Measurements from ENCODE around the gene TRHDE.
A peak's percentile ranks its signal among the peaks of the same experiment; 100 is the strongest.

Gene TRHDE

DNA sequence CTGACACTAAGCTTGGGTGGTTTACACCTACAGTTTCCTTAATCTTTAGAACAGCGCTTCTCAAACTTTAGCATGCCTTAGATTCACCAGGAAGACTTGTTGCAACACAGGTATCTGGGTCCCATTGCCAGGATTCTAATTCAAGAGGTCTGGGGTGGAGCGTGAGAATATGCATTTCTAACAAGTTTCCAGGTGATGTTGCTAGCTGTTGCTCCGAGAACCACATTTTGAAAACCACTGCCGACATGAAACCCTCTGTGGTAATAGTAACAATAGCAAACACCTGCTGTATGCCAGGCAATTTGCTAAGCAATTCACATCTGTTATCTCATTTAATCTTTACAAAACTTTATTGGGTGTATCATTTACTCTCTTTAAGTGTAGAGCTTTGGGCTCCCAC is 58.6 kb downstream of the TRHDE start:
- no peak for DNase-seq

DNA sequence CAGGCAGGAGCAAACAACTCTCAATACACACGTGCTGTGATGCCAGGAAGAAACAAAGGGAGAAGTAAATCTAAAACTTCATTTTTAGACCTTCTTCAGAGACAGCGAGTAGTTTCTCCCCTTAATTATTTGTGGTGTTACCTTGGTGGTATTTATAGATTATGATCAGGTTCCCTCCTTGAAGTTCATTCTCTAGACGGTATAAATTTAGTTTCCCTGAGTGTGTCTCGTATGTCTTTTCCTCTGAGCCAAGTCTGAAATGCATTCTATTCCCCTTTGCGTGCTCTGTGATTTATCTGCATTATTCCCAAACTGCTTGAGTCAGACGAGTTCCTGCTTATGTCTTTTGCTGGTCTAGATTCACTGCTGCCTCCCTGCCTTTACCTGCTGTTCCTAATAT is 65.2 kb downstream of the TRHDE start:
- DNase-seq: no peak

DNA sequence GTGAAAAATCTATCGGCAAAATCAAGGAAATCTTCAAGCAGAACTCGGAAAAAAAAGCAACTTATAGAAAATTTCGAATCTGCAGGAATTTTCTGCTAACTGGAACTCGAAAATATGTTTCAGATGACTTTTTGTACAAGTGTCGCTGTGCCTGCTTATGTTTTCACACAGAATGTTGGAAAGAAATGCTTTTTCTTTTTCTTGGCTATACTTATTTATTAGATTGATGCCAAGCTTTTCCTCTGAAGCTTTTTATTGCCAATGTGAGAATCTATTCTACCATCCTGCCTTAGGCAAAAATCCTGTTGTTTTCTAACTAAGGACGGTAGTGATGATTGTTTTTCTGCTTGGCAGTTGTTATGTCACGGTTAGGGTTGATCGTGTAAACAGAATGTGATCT is 65.8 kb downstream of the TRHDE start:
- DNase-seq: no peak

DNA sequence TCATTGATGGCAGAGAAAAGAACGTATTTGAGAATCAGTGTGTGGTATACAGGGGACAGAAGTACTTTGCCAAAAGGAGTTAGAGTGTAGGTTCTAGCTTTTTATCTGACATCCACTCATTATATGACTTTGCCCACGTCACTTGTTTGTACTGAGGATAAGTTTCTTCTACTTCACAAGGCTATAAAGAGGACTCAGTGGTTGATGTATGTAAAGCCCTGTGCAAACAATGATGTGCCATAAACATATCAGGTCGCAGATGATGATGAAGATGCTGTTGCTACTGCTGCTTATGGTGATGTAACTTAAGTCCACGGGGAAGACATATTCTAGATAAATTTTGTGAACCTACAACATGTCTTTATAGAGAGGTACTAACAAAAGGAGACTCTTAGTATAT is 66.3 kb downstream of the TRHDE start:
- DNase-seq: no peak

DNA sequence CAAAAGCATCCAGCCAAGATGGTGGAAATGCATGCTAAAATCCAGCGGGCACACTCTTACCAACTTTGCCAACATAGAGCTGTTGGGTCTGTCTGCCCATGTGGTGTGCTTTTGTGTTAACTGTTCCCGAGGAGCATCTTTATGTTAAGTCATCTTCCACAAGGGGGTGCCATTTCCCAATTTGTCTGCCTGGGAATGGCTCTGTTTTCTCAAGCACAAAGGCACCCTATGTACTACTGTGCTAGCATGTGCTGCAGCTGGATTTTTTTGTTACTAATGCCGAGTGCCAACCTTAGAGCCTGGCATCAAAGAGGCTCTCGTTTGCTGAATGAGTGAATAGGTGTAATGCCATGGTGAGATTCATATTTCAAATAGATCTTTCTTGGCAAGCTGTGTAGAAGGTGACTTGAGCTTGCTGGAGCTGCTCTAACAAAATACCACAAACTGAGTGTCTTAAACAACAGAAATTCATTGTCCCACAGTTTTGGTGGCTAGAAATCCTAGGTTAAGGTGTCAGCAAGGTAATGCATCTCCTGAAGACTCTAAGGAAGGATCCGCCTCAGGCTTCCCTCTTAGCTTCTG is 74.3 kb downstream of the TRHDE start:
- DNase-seq: peak; percentile 34

DNA sequence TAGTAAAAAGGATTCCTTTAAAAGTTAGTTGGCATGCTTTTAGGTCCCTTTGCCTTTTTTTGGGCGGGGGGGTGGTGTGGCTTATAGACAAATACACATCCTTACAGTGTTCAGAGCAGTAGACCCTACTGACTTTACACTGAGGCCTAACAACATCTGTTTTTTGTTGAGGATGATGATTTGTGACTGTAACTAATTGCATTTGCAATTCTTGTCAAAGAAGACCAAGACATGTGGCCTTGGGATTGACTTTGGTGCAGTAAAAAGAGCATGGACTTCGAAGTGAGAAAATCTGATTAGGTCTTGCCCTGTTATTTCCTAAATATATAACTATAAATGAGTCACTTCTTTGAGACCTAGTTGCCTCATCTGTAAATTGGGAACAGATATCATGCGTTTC is 77.3 kb downstream of the TRHDE start:
- no peak for DNase-seq

DNA sequence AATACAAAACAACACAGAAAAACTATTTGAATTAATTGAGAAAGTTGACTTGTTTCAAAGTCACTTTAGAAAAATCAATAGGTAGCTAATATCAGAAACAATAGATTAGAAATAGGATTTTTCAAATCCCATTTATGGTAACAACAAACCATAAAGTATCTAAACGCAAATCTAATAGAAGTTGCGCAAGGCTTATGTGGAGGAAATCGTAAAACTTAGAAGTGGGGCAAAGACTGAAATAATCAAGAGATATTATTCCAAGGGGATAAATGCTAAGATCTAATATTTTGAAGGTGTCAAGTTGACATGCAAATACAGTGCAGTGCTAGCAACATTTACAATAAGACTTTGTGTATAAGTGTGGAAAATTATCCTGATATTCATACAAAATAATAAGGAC is 87.2 kb downstream of the TRHDE start:
- DNase-seq: no peak

DNA sequence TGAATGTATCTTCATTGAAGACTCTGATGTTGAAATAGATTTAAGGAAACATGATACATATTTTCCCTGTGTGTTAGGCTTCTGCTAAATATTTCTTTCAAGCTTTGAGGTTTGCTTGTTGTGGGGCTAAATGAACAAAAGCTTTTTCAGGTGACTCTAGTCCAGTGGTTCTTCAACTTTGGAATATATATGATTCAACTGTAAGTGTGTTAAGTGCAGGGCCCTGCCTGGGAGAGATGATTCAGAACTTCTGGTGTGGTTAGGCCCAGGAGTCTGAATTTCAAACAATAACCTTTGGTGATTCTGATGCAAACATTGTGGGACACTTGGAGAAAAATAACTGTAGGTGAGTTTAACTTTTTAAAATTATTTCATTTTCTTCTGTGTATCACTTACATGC is 93.0 kb downstream of the TRHDE start:
- DNase-seq: no peak

DNA sequence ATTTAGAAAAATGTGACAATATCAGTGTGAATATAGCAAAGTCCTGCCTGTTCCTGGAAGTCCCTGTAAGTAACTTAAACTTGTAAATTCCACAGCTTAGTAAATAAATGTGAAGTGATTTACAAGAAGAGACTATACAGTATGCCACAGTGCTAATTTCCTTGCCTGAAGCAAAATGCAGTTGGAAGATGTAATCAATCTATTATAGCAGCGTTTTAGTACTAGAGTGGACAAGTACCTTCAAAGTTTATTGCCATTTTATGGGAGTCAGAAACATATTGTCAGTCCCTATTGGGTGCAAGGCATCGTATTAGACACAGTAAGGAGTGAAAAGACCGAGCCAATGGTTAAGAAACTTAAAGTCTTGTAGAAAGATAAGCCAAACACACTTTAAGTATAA is 94.1 kb downstream of the TRHDE start:
- DNase-seq: no peak

DNA sequence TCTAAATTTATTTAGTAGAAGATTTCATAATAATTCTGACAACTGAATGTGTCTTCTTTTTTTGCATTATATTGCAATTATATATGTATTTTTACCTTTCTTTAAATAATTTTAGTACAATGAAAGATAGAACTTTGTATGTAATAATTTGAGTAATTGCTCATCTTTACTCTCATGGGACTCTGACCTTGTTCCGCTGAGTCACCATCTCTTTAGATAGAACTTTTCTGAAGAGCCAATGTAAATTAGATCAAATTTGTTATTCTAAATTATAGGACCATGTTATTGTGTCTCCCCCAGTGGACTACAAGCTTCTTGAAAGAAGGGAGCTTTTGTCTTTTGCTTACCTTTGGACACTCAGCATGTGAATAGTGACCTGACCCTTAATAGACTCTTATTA is 96.1 kb downstream of the TRHDE start:
- no peak for DNase-seq

DNA sequence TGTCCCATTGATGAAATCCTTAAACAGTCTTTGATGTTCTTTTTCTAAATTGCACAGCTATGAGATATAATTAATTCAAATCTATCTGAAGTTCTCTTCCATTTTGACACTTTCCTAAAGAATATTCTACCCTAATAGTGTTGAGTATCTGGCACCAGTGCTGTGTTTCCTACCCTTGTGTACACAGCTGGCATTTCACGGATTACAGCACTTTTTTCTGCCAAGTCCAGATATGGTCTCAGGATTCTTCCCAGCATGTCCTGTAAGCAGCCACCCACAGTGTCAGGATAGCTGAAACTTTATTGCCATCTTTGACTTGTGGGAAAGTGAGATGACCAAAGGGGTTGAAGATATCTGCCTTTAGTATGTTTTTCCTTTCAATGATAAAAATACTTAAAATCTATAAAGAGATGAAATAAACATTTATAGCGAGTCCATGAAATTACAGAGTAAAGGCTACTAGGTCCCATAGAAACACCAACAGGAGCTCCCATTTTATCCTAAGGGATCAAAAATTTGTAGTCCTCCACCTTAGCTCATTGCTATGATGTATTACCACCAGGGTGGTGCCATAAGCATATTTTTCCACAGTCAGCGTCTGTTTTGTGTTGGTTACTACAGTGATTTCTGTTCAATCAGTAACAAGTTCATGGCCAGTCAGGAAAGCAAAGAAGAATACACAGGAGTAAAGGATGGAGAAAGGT is 96.7 kb downstream of the TRHDE start:
- DNase-seq: no peak

DNA sequence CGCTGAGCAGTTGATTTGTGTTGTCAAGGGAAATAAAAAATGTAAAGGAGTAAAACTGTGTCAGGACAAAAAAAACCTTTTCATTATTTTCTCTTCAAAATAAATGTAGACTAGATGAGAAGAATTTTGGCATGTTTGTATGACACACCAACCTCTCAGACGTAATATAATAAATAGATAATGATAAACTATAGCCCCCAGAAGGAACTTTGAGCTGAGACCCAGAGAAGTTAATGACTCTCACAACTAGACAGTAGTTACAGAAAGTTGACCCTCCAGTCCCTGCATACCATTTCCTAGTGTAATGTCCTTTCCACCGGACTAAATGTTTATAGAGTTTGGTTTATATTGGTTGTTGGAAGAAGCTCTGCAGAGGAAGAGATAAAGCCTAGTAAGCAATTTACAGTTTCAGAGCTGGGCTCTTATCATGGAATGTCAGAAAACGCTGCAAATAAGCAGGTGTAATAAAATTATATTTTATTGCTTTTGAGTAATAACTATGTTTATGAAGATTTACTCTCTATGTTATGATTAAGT is 97.3 kb downstream of the TRHDE start:
- DNase-seq: no peak

DNA sequence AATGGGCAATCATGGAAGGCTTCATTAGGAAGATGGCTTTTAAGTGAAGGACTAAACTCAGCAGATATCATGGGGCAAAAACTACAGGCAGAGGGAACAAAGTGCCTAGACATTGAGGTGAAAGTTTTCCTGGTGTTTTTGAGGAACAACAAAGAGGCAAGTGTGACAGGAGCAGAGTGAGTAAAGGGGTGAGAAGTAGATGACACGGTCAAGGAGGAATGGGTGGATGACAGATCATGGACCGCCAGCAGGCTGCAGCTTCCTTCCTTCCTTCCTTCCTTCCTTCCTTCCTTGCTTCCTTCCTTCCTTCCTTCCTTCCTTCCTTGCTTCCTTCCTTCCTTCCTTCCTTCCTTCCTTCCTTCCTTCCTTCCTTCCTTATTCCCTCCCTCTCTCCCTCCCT is 108.3 kb downstream of the TRHDE start:
- no peak for DNase-seq

DNA sequence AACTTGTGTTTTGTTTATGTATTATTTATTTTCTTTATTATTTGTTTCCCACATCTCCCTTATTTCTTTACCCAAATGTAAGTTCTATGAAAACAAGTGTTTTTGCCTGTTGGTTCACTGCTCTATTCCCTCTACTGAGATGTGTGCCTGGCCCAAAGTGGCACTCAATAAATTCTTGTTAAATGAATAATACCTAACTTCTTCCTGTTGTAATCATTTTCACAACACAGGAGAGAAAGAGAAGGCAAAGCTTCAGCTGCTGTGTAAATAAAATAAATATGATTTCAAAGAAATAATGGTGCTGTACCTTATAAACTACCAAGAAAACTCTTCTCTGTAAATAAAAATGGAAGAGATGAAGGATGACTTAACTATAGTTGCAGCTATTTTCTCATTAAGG is 116.2 kb downstream of the TRHDE start:
- DNase-seq: no peak

DNA sequence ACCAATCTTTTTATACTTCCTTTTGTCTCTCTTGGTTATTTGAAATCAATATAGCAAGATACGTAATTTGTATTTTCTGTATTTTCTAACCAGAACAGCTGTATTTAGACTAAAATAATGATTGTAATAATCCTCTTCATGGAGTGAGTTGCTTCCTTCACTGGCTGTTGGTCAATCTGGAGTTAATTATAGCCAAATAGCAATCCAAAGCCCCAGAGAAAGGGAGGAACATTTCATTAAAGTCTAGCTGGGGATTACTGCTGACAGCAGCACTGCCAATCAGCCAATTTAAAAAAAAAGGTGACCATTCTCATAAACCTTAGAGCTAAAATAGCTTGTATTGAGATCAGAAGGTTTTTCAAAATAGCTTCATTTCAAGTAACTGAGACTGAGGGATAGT is 118.0 kb downstream of the TRHDE start:
- no peak for DNase-seq

DNA sequence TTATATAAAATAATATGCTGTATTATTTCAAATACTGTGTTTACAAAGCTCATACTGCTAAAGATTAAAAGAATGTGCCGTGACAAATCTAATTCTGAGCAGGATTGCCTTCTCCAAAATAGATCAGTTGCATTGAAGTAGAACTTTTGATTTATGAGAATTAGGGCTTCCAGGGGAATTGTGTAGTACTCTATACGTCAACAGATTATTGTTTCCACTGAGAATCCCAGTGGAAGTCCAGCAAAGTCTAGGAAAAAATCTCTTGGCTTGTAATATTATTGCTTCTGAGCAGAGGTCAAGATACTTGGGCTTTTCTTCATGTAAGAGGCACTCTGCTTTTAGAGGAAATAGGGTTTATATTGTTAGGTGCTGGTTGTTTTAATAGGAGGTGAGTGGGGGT is 133.9 kb downstream of the TRHDE start:
- DNase-seq: no peak

DNA sequence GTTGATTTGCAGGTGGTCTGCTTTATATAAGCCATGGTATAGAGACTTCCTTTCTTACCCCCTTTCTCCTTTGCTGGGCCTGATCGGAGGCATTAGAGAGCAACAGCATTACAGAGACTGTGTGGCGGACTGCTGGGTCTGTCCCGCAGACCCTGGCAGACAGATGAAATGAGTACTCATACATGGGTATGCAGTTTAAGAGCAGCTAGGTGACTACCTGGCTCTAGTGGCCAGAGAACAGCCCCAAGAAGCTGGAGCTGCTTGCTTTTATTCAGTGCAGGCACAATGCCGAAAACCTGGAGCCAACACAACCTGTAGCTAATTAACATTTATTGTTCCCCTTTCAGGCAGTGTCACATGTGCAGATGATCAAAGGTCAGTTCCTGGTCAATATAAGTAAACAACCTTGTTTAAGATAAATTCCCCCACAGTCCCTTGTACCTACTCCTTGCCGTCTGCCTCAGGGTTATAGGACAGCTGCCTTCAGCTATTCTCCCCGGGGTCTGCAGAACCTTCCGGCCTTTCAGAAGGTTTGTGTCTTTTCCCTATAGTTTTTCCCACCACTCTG is 160.0 kb downstream of the TRHDE start:
- DNase-seq: no peak

DNA sequence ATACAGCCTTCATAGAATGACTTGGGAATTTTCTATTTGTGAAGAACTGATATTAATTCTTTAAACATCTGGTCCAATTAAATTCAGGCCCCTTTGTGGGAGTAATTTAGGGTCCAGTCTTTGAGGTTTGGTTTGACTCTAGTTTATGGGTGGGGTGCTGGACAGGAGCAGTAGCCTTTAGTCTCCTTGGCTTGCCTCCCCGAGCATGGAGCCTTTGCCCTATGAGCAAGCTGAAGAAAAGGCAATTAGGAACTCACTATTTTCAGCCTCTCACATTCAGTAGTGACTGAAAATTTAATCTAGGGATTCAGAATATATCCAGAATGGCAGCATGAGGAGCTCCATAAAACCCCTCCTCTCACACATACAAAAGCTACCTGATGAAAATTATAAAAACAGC is 161.1 kb downstream of the TRHDE start:
- no peak for DNase-seq

DNA sequence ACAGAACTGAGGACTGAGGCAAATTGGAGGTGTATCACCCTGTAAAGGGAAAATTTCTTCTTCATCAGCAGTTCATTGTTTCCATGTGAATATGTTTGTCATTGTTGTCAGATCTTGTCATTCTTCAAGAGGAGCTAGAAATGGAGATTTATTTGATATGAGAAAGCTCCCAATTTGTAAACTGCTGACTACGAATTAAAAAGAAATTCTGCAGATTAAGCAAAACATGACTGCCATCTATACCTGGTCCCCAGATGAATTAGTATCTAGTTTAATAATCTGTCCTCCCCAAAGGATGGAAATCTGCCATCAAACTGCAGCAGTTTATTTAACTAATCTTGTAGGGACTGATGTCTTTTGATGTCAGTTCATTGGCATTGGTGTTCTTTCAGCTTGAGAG is 162.8 kb downstream of the TRHDE start:
- no peak for DNase-seq

DNA sequence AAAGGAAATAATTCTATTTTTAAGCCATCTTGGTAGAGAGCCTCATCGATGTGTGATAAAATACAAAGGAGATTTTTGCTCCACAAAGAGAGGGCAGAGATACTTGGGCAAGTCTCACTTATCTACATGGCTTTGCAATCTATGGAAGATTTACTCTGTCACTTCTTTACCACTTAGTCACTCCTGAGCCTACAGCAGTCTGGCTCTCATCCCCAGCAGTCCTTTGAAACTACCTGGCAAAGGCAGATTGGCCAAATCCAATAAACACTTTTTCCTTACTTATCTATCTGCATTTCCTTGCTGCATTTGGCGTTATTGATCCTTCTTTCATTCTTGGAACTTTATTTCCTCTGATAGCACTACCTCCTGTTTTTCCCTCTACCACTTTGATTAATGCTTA is 170.0 kb downstream of the TRHDE start:
- DNase-seq: no peak

DNA sequence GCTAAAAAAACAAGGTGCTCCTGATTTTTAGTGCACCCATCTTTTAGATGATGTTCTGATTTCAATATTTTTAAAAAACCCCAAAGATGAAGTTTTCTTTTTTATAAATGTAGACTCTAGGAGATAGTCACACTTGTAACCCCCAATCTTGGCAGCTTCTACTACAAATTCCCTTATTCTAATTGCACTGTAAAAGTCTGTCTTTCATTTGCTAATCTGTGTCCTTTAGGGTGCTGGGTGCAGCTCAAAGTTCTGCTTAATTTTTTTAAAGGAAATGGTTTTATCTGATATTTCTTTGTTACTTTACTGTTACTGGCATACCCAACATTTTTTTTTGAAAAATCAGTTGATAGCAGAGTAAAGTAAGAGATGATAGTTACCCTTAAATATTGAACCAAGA is 172.0 kb downstream of the TRHDE start:
- DNase-seq: no peak

DNA sequence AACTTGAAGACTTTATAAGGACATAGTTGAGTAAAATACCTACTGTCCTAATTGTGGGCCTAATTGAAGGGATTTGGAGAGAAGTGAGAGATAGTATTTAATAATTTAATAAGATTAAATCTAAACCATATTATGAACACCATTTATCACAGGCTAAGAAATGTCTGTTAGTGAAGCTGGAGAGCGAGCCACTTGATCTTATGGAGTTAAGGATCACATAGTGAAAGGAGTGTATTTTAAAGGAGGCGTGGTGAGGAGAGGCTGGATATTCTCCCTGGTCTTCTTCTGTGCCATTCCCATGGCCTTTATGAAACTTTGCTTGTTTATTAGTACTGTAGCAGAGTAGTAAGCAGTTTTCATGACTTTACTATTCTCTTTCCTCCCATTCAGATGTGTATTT is 172.4 kb downstream of the TRHDE start:
- DNase-seq: no peak

DNA sequence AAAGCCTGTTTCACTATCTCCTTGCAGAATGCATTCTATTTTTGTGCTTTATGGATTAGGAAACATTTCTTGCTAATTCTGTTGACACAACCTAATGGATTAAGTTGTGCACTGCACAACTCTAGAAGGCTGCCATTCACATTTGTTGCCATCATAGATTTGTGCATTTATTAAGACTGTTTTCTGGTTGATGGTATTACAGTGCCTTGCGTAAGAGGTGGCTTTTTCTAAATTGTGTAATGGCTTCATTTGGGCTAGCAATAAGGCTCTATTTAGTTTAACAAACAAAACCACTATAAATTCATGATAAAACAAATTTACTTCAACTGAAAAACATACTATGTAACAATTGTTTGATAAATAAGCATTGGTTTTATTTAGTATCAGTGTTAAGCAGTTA is 175.9 kb downstream of the TRHDE start:
- no peak for DNase-seq

DNA sequence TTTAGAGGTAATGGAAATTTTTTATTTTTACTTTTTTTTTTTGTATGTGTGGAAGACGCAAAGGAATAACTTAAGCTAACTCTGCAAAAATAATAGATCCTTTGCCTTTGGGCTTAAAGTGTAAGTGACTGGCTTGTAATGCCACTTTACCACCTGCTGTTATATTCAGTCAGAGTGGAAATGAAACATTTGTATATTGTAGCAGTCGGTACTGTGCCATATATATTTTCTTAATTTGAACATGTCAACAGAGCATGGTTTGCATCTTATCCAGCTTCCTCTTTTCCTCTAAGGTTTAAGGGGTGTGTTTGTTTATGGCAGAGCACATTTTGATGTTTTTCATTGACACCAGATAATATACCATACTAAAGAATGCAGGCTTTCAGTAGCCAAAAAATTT is 176.6 kb downstream of the TRHDE start:
- no peak for DNase-seq

DNA sequence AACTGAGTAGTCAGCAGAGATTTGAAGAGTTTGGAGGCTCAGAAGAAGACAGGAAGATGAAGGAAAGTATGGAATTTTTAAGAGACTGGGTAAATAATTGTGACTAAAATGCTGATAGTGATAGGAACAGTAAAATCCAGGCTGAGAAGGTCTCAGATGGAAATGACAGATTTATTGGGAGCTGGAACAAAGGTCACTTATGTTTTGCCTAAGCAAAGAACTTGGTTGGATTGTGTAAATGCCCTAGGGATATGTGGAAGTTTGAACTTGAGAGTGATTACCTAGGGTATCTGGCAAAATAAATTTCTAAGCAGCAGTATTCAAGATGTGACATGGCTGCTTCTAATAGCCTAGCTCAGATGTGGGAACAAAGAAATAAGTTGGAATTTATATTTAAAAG is 180.9 kb downstream of the TRHDE start:
- no peak for DNase-seq
